SK-N-MC (cell line): ENCODE results near the gene CATSPERB.

Source experiments
- EZH2 ChIP-seq: fragments of 200-600 bp; sonication (generic); IDR thresholded peaks from one replicate; pipeline ENCODE4 v1.6.1; 2017; ENCODE audit warnings: antibody characterized with exemption
- FOXP2 ChIP-seq: optimal IDR thresholded peaks from 2 replicates; pipeline ENCODE3; 2011; ENCODE audit warnings: mild to moderate bottlenecking, moderate library complexity; ENCODE audit not compliant: insufficient read depth; ENCODE audit errors: extremely low read length, control extremely low read depth
- POLR2AphosphoS5 ChIP-seq: IDR thresholded peaks from 2 replicates; pipeline ENCODE4 v1.6.1; 2012; ENCODE audit warnings: mild to moderate bottlenecking, low read depth, low read length, borderline replicate concordance

DNA sequence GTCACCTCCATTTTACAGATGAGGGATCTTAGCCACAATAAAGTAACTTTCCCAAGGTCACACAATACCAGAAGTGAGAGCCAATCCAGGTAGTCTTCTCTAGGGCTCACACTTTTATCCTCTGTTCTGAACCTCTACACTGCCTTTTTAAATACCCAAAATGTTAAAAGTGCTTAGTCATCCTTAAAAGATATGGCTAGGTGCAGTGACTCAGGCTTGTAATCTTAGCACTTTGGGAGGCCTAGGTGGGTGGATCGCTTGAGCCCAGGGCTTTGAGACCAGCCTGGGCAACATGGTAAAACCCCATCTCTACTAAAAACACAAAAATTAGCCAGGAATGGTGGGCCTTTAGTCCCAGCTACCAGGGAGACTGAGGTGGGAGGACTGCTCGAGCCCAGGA lies 117.7 kb downstream of the CATSPERB start:
- TF ChIP-seq EZH2 (no peak), POLR2AphosphoS5 (no peak), FOXP2 (no peak)
